ENCODE data around the gene OLFML1.

OLFML1 gene

GRCh38 chr11:7533199-7534041, 48.1 kb downstream of the OLFML1 start:
- DNase-seq: no peak

GRCh38 chr11:7534042-7534378, 48.7 kb downstream of the OLFML1 start:
- DNase-seq: no peak

GRCh38 chr11:7536100-7536499, 50.8 kb downstream of the OLFML1 start:
- DNase-seq: no peak

- no peak for DNase-seq
Measured at GRCh38 chr11:7537265-7537664, 52.0 kb downstream of the OLFML1 start.

GRCh38 chr11:7538031-7538430, 52.7 kb downstream of the OLFML1 start:
- DNase-seq: peak; percentile 23

- DNase-seq: no peak
Measured at GRCh38 chr11:7538466-7539454, 53.5 kb downstream of the OLFML1 start.

- DNase-seq: no peak
Measured at GRCh38 chr11:7540830-7541555, 55.7 kb downstream of the OLFML1 start.

- DNase-seq: no peak
Measured at GRCh38 chr11:7543302-7543701, 58.0 kb downstream of the OLFML1 start.

GRCh38 chr11:7544021-7544420, 58.7 kb downstream of the OLFML1 start:
- no peak for DNase-seq

- DNase-seq: no peak
Measured at GRCh38 chr11:7545611-7546010, 60.3 kb downstream of the OLFML1 start.

GRCh38 chr11:7546324-7546791, 61.1 kb downstream of the OLFML1 start:
- DNase-seq: no peak

GRCh38 chr11:7547687-7548086, 62.4 kb downstream of the OLFML1 start:
- DNase-seq: no peak

GRCh38 chr11:7548659-7549274, 63.5 kb downstream of the OLFML1 start:
- DNase-seq: peak; percentile 28

GRCh38 chr11:7549681-7550080, 64.4 kb downstream of the OLFML1 start:
- no peak for DNase-seq

- DNase-seq: no peak
Measured at GRCh38 chr11:7551571-7551970, 66.3 kb downstream of the OLFML1 start.

- no peak for DNase-seq
Measured at GRCh38 chr11:7552666-7553065, 67.4 kb downstream of the OLFML1 start.

GRCh38 chr11:7555052-7555699, 69.9 kb downstream of the OLFML1 start:
- no peak for DNase-seq

GRCh38 chr11:7558046-7558445, 72.7 kb downstream of the OLFML1 start:
- DNase-seq: no peak

GRCh38 chr11:7559398-7560283, 74.3 kb downstream of the OLFML1 start:
- DNase-seq: no peak

Measured in activated CD4-positive, alpha-beta T cell treated with anti-CD3 and anti-CD28 coated beads, Interleukin-10, Interleukin-2, amounts not matched to agents 100 ng/mL and 50 ng/mL, durations not matched to agents 16 hours and 8 hours (primary cell).